Amniotic epithelial cell (primary cell): Measurements from ENCODE around the gene GLB1L3.
"Not testable (repeated sequence)": the region's sequence is repeated elsewhere in the genome, so short reads cannot be mapped to it uniquely, and the experiment has no call there.

ENCODE experiments used
- DNase-seq: peaks from one replicate; pipeline ENCODE4 v3.0.0-alpha.2; 2010; ENCODE audit warnings: low read depth

GLB1L3 gene

DNA sequence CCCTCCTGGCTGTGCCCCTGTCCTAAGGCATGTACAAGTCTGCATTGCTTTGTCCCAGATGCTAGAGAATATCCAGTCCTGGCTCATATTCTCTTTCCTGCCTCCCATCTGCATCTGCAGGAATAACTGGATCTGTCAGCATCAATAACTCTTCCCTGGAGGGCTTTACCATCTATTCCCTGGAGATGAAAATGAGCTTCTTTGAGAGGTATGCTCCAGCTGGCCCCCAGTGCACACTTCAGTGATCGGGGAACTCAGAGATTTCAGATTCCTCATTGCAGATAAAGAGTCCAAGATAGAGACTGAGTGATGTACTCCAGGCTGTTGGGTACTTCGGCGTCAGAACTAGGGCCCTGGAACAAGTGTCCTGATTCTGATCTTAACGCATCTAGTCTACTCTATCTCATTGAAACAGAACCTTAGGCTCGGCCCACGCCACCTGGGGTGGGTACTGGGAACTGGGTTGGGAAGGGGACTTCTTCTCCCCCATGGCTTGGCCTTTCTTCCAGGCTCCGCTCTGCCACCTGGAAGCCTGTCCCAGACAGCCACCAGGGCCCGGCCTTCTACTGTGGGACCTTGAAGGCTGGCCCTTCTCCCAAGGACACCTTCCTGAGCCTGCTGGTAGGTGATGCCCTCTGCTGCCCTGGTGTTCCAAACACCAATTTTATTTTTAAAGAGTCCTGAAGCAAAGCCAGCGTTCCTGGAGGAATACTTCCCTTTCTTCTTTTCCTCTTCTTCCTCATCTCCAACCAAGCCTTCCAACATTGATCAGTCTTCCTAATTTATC, 37.8 kb downstream of the GLB1L3 start:
- no peak for DNase-seq

GRCh38 chr11:134317103-134317502, 40.9 kb downstream of the GLB1L3 start:
- DNase-seq = no peak

DNA sequence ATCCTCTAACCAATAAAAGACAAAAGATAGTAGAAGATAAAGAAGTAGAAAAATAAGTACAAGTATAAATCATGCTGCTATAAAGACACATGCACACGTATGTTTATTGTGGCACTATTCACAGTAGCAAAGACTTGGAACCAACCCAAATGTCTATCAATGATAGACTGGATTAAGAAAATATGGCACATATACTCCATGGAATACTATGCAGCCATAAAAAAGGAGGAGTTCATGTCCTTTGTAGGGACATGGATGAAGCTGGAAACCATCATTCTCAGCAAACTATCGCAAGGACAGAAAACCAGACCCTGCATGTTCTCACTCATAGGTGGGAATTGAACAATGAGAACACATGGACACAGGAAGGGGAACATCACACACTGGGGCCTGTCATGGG, 45.2 kb downstream of the GLB1L3 start:
- DNase-seq = not testable (repeated sequence)

GRCh38 chr11:134322553-134322952, 46.4 kb downstream of the GLB1L3 start:
- no peak for DNase-seq

- DNase-seq = no peak
Observed at GRCh38 chr11:134328433-134328832, 52.3 kb downstream of the GLB1L3 start.

- DNase-seq = no peak
Observed at GRCh38 chr11:134330611-134331353, 54.6 kb downstream of the GLB1L3 start.

DNA sequence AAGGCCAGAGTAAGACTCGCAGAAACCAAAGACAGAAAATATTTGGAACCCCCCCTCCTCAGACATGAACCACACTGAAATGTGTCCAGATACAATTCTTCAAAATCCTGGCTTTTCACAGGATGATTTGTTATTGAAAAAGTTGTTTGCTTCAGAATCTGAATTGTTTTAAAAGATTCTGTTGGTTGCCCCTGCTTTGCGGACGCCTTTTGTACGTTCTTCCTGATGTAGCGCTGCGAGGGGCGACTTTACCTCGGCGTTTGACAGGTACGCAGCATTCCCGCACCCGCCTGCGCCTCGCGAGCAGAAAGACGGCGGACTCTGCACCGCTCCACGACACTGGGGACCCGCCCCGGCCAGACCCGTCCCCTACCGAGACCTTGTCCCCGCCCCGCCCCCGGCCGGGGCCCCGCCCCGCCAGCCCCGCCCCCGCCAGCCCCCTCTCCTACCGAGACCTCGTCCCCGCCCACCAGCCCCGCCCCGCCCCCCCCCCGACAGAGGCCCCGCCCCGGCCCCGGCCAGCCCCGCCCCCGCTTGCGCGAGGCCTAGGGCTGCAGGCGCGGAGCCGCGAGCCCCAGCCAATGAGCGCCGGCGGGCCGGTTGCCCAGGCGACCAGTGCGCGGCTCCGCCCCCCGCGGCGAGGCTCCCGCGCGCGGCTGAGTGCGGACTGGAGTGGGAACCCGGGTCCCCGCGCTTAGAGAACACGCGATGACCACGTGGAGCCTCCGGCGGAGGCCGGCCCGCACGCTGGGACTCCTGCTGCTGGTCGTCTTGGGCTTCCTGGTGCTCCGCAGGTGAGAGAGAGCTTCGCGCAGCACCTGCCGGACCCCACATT, 55.4 kb downstream of the GLB1L3 start, which contains the start of gene GLB1L2:
Gene GLB1L2 (plus strand): TSS at position 635 of the 835 bp plus-strand sequence. CDS start 74 bp downstream, at position 709.
- DNase-seq = peak; percentile 3

- no peak for DNase-seq
Observed at GRCh38 chr11:134332189-134332631, 56.0 kb downstream of the GLB1L3 start.

DNA sequence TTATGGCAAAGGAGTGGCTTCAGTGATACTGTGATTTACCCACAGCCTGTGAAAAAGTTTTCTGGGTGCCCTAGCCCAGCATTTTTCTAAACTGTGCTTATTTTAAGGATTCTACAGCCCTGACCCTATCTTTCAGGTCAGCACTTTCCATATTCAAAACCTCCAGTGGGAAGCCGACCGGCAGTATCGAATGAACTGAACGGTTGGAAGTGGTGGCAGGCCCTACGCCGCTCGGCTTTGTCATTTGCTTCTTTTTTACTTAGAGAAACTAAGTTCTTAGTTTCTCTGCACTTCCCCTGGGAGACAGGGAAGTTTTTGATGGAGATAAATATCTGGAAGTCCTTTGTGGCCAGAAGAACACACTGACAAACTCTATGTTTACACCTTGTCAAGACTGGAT, 56.6 kb downstream of the GLB1L3 start:
- DNase-seq = no peak

DNA sequence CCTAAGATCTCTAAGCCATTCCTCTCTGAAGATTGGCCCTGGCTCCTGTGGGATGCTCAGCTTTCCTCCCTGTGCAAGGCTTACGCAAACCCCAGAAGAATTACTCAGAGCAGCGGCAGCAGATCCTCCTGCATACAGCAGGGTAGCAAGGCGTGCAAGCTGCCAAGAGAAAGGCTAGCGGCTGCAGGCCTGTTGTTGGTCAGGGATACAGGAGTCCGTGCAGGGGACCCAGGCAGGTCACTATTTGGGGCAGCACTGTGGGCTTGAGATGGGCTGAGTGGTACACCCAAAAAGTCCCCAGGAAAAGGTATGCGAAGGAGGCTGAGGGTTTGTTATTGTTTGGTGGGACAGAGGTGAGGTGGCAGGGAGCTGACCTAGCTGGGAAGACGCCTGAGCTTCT, 57.1 kb downstream of the GLB1L3 start:
- DNase-seq = peak; percentile 23

DNA sequence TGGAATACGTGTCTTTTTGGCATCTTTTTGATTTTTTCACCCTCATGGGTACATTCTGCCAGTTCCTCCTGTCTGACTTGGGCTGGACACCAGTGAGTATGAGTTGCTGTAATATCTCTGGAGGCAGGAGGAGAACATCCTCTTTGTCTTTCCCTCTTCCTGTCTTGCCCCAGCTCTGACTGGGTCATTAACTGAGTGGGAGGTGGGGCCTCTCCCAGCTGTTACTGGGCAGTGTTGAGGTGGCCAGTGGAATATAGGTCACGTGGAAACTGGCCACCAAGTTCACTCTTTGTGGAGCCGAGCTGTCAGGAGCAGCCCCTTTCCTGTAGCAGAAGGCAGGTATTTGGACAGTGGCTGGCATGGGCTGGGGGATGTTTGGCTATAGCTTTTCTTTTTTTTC, 57.8 kb downstream of the GLB1L3 start:
- no peak for DNase-seq

GRCh38 chr11:134334796-134335571, 58.8 kb downstream of the GLB1L3 start:
- DNase-seq = no peak

- no peak for DNase-seq
Observed at GRCh38 chr11:134337051-134337450, 60.9 kb downstream of the GLB1L3 start.

GRCh38 chr11:134338068-134338467, 61.9 kb downstream of the GLB1L3 start:
- DNase-seq = no peak

DNA sequence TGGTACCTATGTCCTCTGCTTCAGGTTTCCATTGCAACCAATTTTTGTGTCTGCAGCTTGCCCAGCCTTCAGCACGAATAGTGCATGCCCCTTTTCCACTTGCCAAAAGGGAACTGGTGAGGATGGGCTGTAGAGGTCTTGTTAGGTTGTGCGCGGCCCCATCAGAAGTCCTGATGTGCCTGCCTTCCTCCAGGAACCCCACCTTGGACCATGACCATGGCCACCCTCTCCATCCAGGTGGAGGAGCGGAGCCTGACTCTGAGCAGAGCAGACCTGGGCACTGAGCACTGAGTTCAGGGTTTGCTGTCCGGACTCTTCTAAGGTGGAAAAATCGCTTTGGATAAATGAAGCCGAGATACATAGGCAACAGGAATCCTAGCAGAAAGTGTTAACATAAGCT, 62.5 kb downstream of the GLB1L3 start:
- no peak for DNase-seq

DNA sequence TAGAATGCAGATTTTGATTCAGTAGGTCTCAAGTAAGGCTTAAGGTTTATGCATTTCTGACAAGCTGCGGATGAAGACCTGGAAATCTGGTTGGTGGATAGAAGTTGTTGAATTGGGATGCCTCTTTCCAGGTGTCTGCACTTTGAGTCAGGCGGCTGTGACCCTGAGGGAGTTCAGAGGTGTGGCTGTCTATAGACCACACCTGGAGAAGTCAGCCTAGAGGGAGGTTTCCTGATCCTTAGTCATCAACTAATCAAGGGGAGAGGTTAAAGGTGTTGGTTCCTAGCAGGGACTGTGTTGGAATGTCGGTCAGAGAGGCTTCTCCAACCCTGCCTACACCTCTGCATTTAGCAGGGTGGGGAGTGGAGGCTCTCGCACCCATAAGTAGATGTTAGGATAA, 63.6 kb downstream of the GLB1L3 start:
- no peak for DNase-seq

DNA sequence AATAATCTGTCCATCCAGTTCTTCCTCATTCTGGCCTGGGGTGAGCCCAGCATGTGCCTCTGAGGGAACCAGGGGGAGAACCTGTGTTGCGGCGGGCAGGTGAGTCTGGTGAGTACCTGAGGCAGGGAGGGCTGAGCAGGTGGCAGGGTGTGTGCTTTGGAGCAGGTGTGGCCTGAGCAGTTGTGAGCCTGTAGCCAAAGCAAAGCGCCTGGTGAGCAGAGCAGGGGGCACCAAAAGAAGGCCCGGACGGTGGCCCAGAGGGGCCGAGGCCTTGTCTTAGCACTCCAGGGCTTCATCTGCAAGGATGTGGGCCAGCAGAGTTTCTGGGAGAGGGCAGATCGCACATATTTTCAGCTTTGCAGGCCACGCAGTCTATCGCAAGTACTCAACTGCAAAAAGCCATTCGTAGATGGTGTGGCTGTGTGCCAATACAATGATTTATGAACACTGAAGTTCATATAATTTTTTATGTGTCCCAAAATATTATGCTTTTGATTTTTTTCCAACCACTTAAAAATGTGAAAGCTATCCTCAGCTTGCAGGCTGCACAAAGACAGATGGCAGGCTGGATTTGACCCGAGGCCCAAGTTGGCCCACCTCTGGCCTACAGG, 64.3 kb downstream of the GLB1L3 start:
- DNase-seq = no peak

DNA sequence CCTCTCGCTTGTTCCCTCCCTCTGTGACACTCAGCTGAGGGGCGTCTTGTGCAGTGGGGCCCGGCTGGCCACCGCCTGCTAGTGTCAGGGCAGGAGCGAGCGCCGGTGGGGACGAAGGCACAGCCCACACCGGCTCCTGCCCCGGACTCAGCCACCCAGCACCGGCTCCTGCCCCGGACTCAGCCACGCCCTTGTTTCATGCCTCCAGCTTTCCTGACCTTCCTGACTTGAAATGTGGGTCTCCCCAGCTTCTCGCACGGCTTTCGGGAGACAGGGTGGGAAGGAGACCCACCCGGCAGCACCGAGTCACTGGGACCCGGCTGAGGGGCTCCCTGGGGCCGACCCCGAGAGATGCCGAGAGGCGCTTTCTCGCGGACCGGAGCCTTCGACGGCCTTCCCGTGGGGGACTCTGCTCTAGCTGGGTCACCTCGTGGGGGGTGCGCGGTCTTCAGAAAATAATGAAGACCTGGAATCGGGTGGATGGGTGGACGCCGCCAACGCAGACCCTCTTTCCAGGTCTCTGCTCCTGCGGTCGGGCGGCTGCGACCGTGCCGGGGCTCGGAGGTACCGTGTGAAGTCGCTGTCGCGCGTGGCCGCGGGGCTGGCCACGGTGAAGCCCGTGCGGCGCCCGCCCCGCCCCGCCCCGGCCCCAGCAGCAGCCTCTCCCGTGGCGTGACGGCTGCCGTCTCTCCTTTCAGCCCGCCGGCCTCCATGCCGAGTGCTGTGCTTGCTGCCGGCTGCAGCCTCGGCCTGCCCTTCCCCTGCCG, 65.8 kb downstream of the GLB1L3 start:
- no peak for DNase-seq

- DNase-seq = no peak
Observed at GRCh38 chr11:134342572-134343340, 66.6 kb downstream of the GLB1L3 start.

GRCh38 chr11:134343646-134344045, 67.5 kb downstream of the GLB1L3 start:
- DNase-seq = no peak
